Upper lobe of left lung (tissue), 4 donors: Measurements from ENCODE around the gene GJA9.

Experiments used
- CTCF ChIP-seq, 6 experiments: fragments of 450-650 bp in 4 of 6; fragments of 200-600 bp in 2 of 6; sonication (generic) in 2 of 6; IDR thresholded peaks; one replicate each; pipeline ENCODE4 v1.5.1; 2016 to 2019; ENCODE audit warnings: antibody characterized with exemption in 6 of 6
- EP300 ChIP-seq, 4 donors: sonication (generic); formaldehyde crosslinking; IDR thresholded peaks; one replicate each; pipeline ENCODE4 v1.5.1; 2017; ENCODE audit warnings: antibody characterized with exemption in 4 of 4, control low read depth in 2 of 4

- TF ChIP-seq CTCF (IDR thresholded peaks at IDR 0.05) (no peak), EP300 (IDR thresholded peaks at IDR 0.05) (no peak)
These were observed 16.2 kb downstream of the GJA9 start for GRCh38 chr1:38865112-38865715.
